HepG2 (cell line): Measurements from ENCODE around the gene SP6. TPM values are rescaled to one million over a fixed set of nuclear protein-coding genes. Genes with fewer than 3 reads are reported as not detected.

Experiments used
- AFF4 ChIP-seq: sonication (generic); formaldehyde crosslinking; IDR thresholded peaks from 2 replicates; pipeline ENCODE4 v1.4.0; 2020; ENCODE audit warnings: missing genetic modification reagents
- BRD4 ChIP-seq: sonication (generic); formaldehyde crosslinking; IDR thresholded peaks from 2 replicates; pipeline ENCODE4 v1.4.0; 2020; ENCODE audit warnings: missing genetic modification reagents
- ESRRA ChIP-seq: sonication (generic); formaldehyde crosslinking; IDR thresholded peaks from 2 replicates; pipeline ENCODE4 v1.5.1; 2020; ENCODE audit warnings: mild to moderate bottlenecking, low read depth, missing genetic modification reagents
- KLF11 ChIP-seq: IDR thresholded peaks from 2 replicates; pipeline ENCODE4 v1.6.1; 2016; ENCODE audit warnings: missing compliant biosample characterization
- NRL ChIP-seq: sonication (generic); formaldehyde crosslinking; IDR thresholded peaks from 2 replicates; pipeline ENCODE4 v1.5.0; 2020; ENCODE audit warnings: missing genetic modification reagents, mild to moderate bottlenecking, moderate library complexity, borderline replicate concordance
- PHF21A ChIP-seq: sonication (generic); formaldehyde crosslinking; IDR thresholded peaks from 2 replicates; pipeline ENCODE4 v1.5.0; 2020; ENCODE audit warnings: mild to moderate bottlenecking, missing genetic modification reagents
- PRDM4 ChIP-seq: sonication (generic); formaldehyde crosslinking; IDR thresholded peaks from 2 replicates; pipeline ENCODE4 v1.9.0; 2021; ENCODE audit warnings: missing genetic modification reagents, borderline replicate concordance
- PRPF4 ChIP-seq: fragments of 200-400 bp; formaldehyde crosslinking; IDR thresholded peaks from 2 replicates; pipeline ENCODE4 v1.6.1; 2016; ENCODE audit warnings: low read length, low read depth; ENCODE audit not compliant: poor library complexity, severe bottlenecking
- RELA ChIP-seq: sonication (generic); formaldehyde crosslinking; IDR thresholded peaks from 2 replicates; pipeline ENCODE4 v1.4.0; 2020; ENCODE audit warnings: missing genetic modification reagents
- TFDP1 ChIP-seq: IDR thresholded peaks from 2 replicates; pipeline ENCODE4 v1.6.1; 2016; ENCODE audit warnings: missing compliant biosample characterization, missing genetic modification reagents, borderline replicate concordance
- TGIF2 ChIP-seq: IDR thresholded peaks from 2 replicates; pipeline ENCODE4 v1.6.1; 2016; ENCODE audit warnings: control low read depth, missing compliant biosample characterization
- THRA ChIP-seq: sonication (generic); formaldehyde crosslinking; IDR thresholded peaks from 2 replicates; pipeline ENCODE4 v1.4.0; 2020; ENCODE audit warnings: missing genetic modification reagents, borderline replicate concordance
- TMF1 ChIP-seq: sonication (generic); formaldehyde crosslinking; IDR thresholded peaks from 2 replicates; pipeline ENCODE4 v1.8.1; 2022; ENCODE audit warnings: low read depth, missing genetic modification reagents
- TRIM24 ChIP-seq: sonication (generic); formaldehyde crosslinking; IDR thresholded peaks from 2 replicates; pipeline ENCODE4 v1.8.0; 2022; ENCODE audit warnings: mild to moderate bottlenecking, missing genetic modification reagents
- ZBTB38 ChIP-seq: sonication (generic); formaldehyde crosslinking; IDR thresholded peaks from 2 replicates; pipeline ENCODE4 v1.5.1; 2020; ENCODE audit warnings: mild to moderate bottlenecking, missing genetic modification reagents
- ZNF460 ChIP-seq: sonication (generic); formaldehyde crosslinking; IDR thresholded peaks from 2 replicates; pipeline ENCODE4 v1.5.1; 2020; ENCODE audit warnings: missing genetic modification reagents, mild to moderate bottlenecking, borderline replicate concordance
- ZNF512 ChIP-seq: sonication (generic); formaldehyde crosslinking; IDR thresholded peaks from 2 replicates; pipeline ENCODE4 v1.4.0; 2020; ENCODE audit warnings: mild to moderate bottlenecking, missing genetic modification reagents
- ZNF556 ChIP-seq: sonication (generic); formaldehyde crosslinking; IDR thresholded peaks from 2 replicates; pipeline ENCODE4 v1.4.0; 2020; ENCODE audit warnings: mild to moderate bottlenecking, missing genetic modification reagents, borderline replicate concordance
- polyA plus RNA-seq, 8 experiments: library from polyadenylated mRNA; depleted of rRNA in 3 of 8; stranded (reverse) in 7 of 8; unstranded in 1 of 8; fragments of >200 nt; fragmentation: Illumina TruSeq in 4 of 8; extraction: Trizol in 4 of 8; gene quantifications; 2 replicates each; pipeline versions ENCODE4 v1.2.1 to v1.2.3, GENCODE V29; 2011 to 2016; ENCODE audit warnings: low read depth in 4 of 8, missing spikeins in 1 of 8, mixed read lengths in 1 of 8; ENCODE audit not compliant: insufficient read depth in 1 of 8
- total RNA-seq, 5 experiments: library from RNA; depleted of rRNA; stranded (reverse); fragments of >200 nt; fragmentation: Illumina TruSeq; extraction: Trizol; gene quantifications; 2 replicates each; pipeline ENCODE4 v1.2.3, GENCODE V29; 2016; ENCODE audit warnings: low read depth in 1 of 5

Gene SP6
- total and polyA plus RNA-seq, 2 of the 13 experiments (the other 11 are each of a cell fraction or from before 2014, with no cell fraction given): 0.07 TPM

- no peak for TF ChIP-seq AFF4 (CRISPR knock-in tag)
- TF ChIP-seq TFDP1 (CRISPR knock-in tag): peak; percentile 77; the same call in 1 of the 2 replicates
- peak; percentile 52; the same call in 1 of the 2 replicates for TF ChIP-seq RELA (CRISPR knock-in tag)
- no peak for TF ChIP-seq ZNF556 (CRISPR knock-in tag)
- no peak for TF ChIP-seq TRIM24
- TF ChIP-seq TGIF2 (CRISPR knock-in tag): no peak
- TF ChIP-seq ESRRA: no peak
- TF ChIP-seq KLF11 (CRISPR knock-in tag): no peak; the same call in 1 of the 2 replicates
- TF ChIP-seq BRD4: no peak
- TF ChIP-seq PRPF4: no peak
- TF ChIP-seq NRL (CRISPR knock-in tag): peak; percentile 84; the same call in 1 of the 2 replicates
- peak; percentile 63; the same call in 1 of the 2 replicates for TF ChIP-seq THRA (CRISPR knock-in tag)
- 0 out of 2 replicates have a peak, but pooled peaks have one; percentile 13 for TF ChIP-seq TMF1 (CRISPR knock-in tag)
- TF ChIP-seq PRDM4: no peak
- TF ChIP-seq ZBTB38: no peak; the same call in 1 of the 2 replicates
- no peak for TF ChIP-seq ZNF460 (CRISPR knock-in tag)
- TF ChIP-seq PHF21A (CRISPR knock-in tag): 0 out of 2 replicates have a peak, but pooled peaks have one; percentile 39
- no peak for TF ChIP-seq ZNF512 (CRISPR knock-in tag)
These were observed 45.1 kb upstream of the SP6 start, which contains the start of gene SP2 (continued) for GRCh38 chr17:47895856-47896671.
